ENCODE measurements around the gene STYXL1.

DNA sequence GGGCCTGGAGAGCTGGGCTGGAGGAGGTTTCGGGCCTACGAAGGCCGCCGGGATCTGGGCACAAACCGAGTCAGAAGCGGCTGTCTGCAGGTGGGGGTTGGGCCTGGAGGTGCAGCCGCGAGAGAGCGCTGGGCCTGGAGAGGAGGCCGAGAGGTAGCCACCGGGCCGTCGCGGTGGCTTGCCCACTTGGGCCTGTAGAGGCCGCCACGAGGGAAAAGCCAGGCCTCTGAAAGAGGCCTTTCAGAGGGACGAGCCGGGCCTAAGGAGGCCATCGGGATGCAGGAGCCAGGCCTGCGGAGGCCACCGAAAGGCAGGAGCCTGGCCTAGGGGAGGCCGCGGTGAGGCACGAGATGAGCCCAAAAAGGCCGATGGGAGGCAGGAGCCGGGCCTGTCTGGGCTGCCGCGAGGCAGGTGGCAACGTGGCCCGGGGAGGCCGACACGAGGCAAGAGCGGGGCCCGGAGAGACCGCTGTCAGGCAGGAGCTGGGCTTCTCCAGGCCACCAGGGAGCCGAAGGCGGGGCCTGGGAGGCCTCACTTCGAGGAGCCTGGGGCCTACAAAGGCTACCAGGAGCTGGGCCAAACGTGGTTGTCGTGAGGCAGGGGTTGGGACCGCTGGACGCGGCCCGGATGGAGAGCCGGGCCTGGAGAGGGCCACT is 25.7 kb upstream of the STYXL1 start:
- TF ChIP-seq, protein P1, sequence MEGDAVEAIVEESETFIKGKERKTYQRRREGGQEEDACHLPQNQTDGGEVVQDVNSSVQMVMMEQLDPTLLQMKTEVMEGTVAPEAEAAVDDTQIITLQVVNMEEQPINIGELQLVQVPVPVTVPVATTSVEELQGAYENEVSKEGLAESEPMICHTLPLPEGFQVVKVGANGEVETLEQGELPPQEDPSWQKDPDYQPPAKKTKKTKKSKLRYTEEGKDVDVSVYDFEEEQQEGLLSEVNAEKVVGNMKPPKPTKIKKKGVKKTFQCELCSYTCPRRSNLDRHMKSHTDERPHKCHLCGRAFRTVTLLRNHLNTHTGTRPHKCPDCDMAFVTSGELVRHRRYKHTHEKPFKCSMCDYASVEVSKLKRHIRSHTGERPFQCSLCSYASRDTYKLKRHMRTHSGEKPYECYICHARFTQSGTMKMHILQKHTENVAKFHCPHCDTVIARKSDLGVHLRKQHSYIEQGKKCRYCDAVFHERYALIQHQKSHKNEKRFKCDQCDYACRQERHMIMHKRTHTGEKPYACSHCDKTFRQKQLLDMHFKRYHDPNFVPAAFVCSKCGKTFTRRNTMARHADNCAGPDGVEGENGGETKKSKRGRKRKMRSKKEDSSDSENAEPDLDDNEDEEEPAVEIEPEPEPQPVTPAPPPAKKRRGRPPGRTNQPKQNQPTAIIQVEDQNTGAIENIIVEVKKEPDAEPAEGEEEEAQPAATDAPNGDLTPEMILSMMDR (IDR thresholded peaks at IDR 0.05; ENCODE audit: poor library complexity) = no peak
- TF ChIP-seq EZH2 (IDR thresholded peaks at IDR 0.05; ENCODE audit: borderline replicate concordance) (no peak), EZH2phosphoT487 (IDR thresholded peaks at IDR 0.05; ENCODE audit: low read depth, severe bottlenecking, unreplicated experiment) (no peak)
